PFSK-1 (cell line): ENCODE data around the gene CYTH1.

Experiments
- POLR2AphosphoS5 ChIP-seq: IDR thresholded peaks from 2 replicates; pipeline ENCODE4 v1.6.1; 2012; ENCODE audit warnings: low read depth, mild to moderate bottlenecking, control low read depth, low read length, moderate library complexity
- SIN3A ChIP-seq: IDR thresholded peaks from 2 replicates; pipeline ENCODE4 v1.6.1; 2012; ENCODE audit warnings: mild to moderate bottlenecking, low read length, moderate library complexity, borderline replicate concordance; ENCODE audit not compliant: insufficient read depth
- TAF1 ChIP-seq: IDR thresholded peaks from 2 replicates; pipeline ENCODE4 v1.6.1; 2012; ENCODE audit warnings: low read length, control low read depth, borderline replicate concordance; ENCODE audit not compliant: insufficient read depth

GRCh38 chr17:78820841-78821240, 38.8 kb upstream of the CYTH1 start:
- no peak for TF ChIP-seq POLR2AphosphoS5
- no peak for TF ChIP-seq TAF1
- no peak for TF ChIP-seq SIN3A
